B cell (primary cell): ENCODE data around the gene CCDC88C. TPM values are rescaled to one million over a fixed set of nuclear protein-coding genes. Genes with fewer than 3 reads are reported as not detected.

Experiments used
- ATAC-seq: fragments of 200-7000 bp; cut with Tn5 transposase; one replicate; pipeline ENCODE4 v1.10.0; 2021; ENCODE audit warnings: low read depth, mild to moderate bottlenecking, moderate number of reproducible peaks, moderate library complexity
- CTCF ChIA-PET: fragments of 350-600 bp; sonication (Branson Sonifier 250); formaldehyde crosslinking; loops from one replicate; lab custom pipeline; 2021; ENCODE audit warnings: antibody characterized with exemption, inconsistent platforms; lab: Charles Lee
- POLR2A ChIA-PET: fragments of 350-600 bp; sonication (Branson Sonifier 250); formaldehyde crosslinking; loops from one replicate; lab custom pipeline; 2021; ENCODE audit warnings: antibody characterized with exemption; lab: Charles Lee
- DNase-seq: peaks from one replicate; pipeline ENCODE4 v3.0.0; 2013
- H2AFZ ChIP-seq: 2 replicates; pipeline ENCODE4 v1.6.1; 2012; ENCODE audit warnings: mild to moderate bottlenecking, low read depth, low read length; ENCODE audit not compliant: insufficient read depth, poor library complexity, severe bottlenecking
- H3K27ac ChIP-seq, 2 donors: 1 replicate in 1 of 2; 2 replicates in 1 of 2; pipeline ENCODE4 v1.5.1; 2012 to 2013; ENCODE audit warnings: low read length in 2 of 2, mild to moderate bottlenecking in 2 of 2, moderate library complexity in 1 of 2
- H3K27me3 ChIP-seq, 4 experiments: fragments of 200-600 bp in 1 of 4; sonication (generic) in 1 of 4; replicated peaks in 1 of 4; 1 replicate in 2 of 4; 2 replicates in 2 of 4; pipeline versions ENCODE4 v1.6.1 to v1.7.0; 2013 to 2016; ENCODE audit warnings: low read length in 3 of 4, mild to moderate bottlenecking in 2 of 4, mixed read lengths in 1 of 4, moderate library complexity in 1 of 4; ENCODE audit not compliant: insufficient read depth in 4 of 4, control insufficient read depth in 3 of 4; ENCODE audit errors: control extremely low read depth in 1 of 4
- H3K36me3 ChIP-seq, 2 experiments: replicated peaks in 1 of 2; 1 replicate in 1 of 2; 2 replicates in 1 of 2; pipeline versions ENCODE4 v1.6.1 to v1.7.1; 2013; ENCODE audit warnings: low read length in 1 of 2; ENCODE audit not compliant: insufficient read depth in 2 of 2, control insufficient read depth in 1 of 2; ENCODE audit errors: control extremely low read depth in 1 of 2, extremely low read depth in 1 of 2
- H3K4me1 ChIP-seq, 2 donors: fragments of 200-600 bp in 1 of 2; sonication (generic) in 1 of 2; 1 replicate in 1 of 2; 2 replicates in 1 of 2; pipeline versions ENCODE4 v1.5.1 to v1.6.1; 2013 to 2017; ENCODE audit warnings: low read length in 2 of 2; ENCODE audit not compliant: control insufficient read depth in 2 of 2, insufficient read depth in 2 of 2
- H3K4me2 ChIP-seq: replicated peaks from 2 replicates; pipeline ENCODE3; 2012; ENCODE audit warnings: mild to moderate bottlenecking, low read depth, low read length; ENCODE audit not compliant: poor library complexity, severe bottlenecking
- H3K4me3 ChIP-seq, 5 experiments: fragments of 200-600 bp in 1 of 5; sonication (generic) in 1 of 5; 1 replicate in 3 of 5; 2 replicates in 2 of 5; pipeline versions ENCODE4 v1.5.1 to v1.7.0; 2011 to 2016; ENCODE audit warnings: low read length in 4 of 5, mild to moderate bottlenecking in 4 of 5, low read depth in 2 of 5, control low read depth in 1 of 5, moderate library complexity in 1 of 5; ENCODE audit not compliant: insufficient read depth in 1 of 5; ENCODE audit errors: control extremely low read depth in 1 of 5, extremely low read depth in 1 of 5
- H3K79me2 ChIP-seq: fragments of 200-600 bp; sonication (generic); one replicate; pipeline ENCODE4 v1.6.0; 2016; ENCODE audit warnings: low read length; ENCODE audit not compliant: control insufficient read depth, insufficient read depth
- H3K9ac ChIP-seq: fragments of 200-600 bp; sonication (generic); 2 replicates; pipeline ENCODE4 v1.6.1; 2017; ENCODE audit warnings: mild to moderate bottlenecking, low read length, moderate library complexity
- H3K9me3 ChIP-seq, 3 donors: one replicate each; pipeline versions ENCODE4 v1.6.1 to v1.7.1; 2013; ENCODE audit warnings: low read length in 2 of 3; ENCODE audit not compliant: control insufficient read depth in 2 of 3, insufficient read depth in 1 of 3; ENCODE audit errors: control extremely low read depth in 1 of 3
- H4K20me1 ChIP-seq: 2 replicates; pipeline ENCODE4 v1.6.0; 2012; ENCODE audit warnings: mild to moderate bottlenecking, low read length; ENCODE audit not compliant: insufficient read depth, control insufficient read depth, poor library complexity, severe bottlenecking
- H3K27ac Mint-ChIP-seq: one replicate; pipeline ENCODE4 v1.8.0; 2021; ENCODE audit warnings: mixed read lengths
- H3K27me3 Mint-ChIP-seq: one replicate; pipeline ENCODE4 v1.8.0; 2021; ENCODE audit warnings: mixed read lengths
- H3K4me1 Mint-ChIP-seq: one replicate; pipeline ENCODE4 v1.8.0; 2021; ENCODE audit warnings: mixed read lengths
- H3K4me3 Mint-ChIP-seq: one replicate; pipeline ENCODE4 v1.8.0; 2021; ENCODE audit warnings: mixed read lengths
- H3K9me3 Mint-ChIP-seq: one replicate; pipeline ENCODE4 v1.8.0; 2022; ENCODE audit warnings: mixed read lengths; ENCODE audit not compliant: insufficient read depth
- CTCF ChIP-seq: fragments of 200-600 bp; IDR thresholded peaks from one replicate; pipeline ENCODE4 v1.8.0; 2022; ENCODE audit warnings: antibody characterized with exemption, mild to moderate bottlenecking
- EZH2 ChIP-seq: IDR thresholded peaks from 2 replicates; pipeline ENCODE4 v1.6.1; 2012; ENCODE audit warnings: borderline replicate concordance, low read depth, mild to moderate bottlenecking, moderate library complexity, low read length; ENCODE audit not compliant: insufficient read depth, poor library complexity, severe bottlenecking
- WGBS: methylation state at CpG from one replicate; pipeline ENCODE4 v1.1.5; 2013; ENCODE audit warnings: missing lambda C conversion rate; ENCODE audit not compliant: insufficient coverage; 5-methylcytosine and 5-hydroxymethylcytosine counted together
- intact Hi-C: fragments of 100-400 bp; cut with micrococcal nuclease; formaldehyde crosslinking; loops from one replicate; pipeline ENCODE4 v1.10.0; 2022
- polyA plus RNA-seq: library from polyadenylated mRNA; depleted of rRNA; stranded (reverse); fragments of >200 nt; gene quantifications from 2 replicates; pipeline ENCODE4 v1.2.3, GENCODE V29; 2012
- total RNA-seq, 2 donors: library from RNA; stranded (reverse); fragments of 120-200 nt in 1 of 2; gene quantifications; 1 replicate in 1 of 2; 2 replicates in 1 of 2; pipeline versions ENCODE4 v1.2.3 to v1.2.4, GENCODE V29; 2013 to 2022

Gene CCDC88C
- total and polyA plus RNA-seq, 2 donors (not counting 1 experiment from before 2014, with no cell fraction given): 98.7 to 181 TPM

DNA sequence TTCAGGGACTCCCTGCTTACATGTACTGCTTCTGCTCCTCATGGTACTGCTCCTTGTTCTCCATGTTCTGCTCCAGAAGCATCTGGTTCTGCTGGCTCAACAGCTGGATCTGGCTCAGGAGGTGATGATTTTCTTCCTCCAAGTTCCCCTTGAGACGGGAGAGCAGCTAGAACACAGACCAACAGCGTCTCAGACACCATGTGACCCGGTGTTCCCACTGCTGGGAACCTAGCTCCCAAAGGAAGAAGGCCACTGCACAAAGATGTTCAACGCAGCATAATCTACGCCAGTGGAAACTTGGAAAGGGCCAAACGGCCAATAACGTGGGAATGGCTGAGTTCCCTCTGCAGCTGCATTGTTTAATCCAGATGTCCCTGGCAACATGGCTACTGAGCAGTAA is 123.5 kb downstream of the CCDC88C start:
- ATAC-seq (no peak), DNase-seq (no peak)
- 98% methylated on average over 7 of the region's 7 CpGs for WGBS
- H3K4me1 ChIP-seq: no peaks in the 10 kb centered on the region
- H3K27me3 Mint-ChIP-seq: no peaks in the 10 kb centered on the region
- no peak overlapping the region for H3K4me3 ChIP-seq
- H3K4me3 Mint-ChIP-seq: no peak overlapping the region
- H3K27me3 ChIP-seq: no peaks in the 10 kb centered on the region
- no peaks in the 10 kb centered on the region for H3K4me1 Mint-ChIP-seq
- H3K9me3 Mint-ChIP-seq: no peaks in the 10 kb centered on the region
- ChIA-PET CTCF (interaction anchor here (0.7 to 1.8 kb wide), 3 partner anchors 8 to 120 kb away, joined by 3 to 8 read pairs (median 4); no protein-coding TSS in a partner anchor), POLR2A (no interaction called here)
- peaks cover 36% of the 10 kb centered on the region for H3K79me2 ChIP-seq
- peaks cover 43% of the 10 kb centered on the region for H4K20me1 ChIP-seq
- peak overlapping the region; percentile 65 for H3K27ac Mint-ChIP-seq
- H3K9ac ChIP-seq: no peak overlapping the region
- peaks cover 4 to 95% of the 10 kb centered on the region in 2 experiments for H3K36me3 ChIP-seq
- H2AFZ ChIP-seq: no peak overlapping the region
- no peaks in the 10 kb centered on the region for H3K9me3 ChIP-seq
- H3K27ac ChIP-seq: peak overlapping the region in 1 of 2 donors; percentile 50
- no peak overlapping the region for H3K4me2 ChIP-seq
- intact Hi-C loops: no loop called here
- TF ChIP-seq CTCF: no peak
- no peak for TF ChIP-seq EZH2

DNA sequence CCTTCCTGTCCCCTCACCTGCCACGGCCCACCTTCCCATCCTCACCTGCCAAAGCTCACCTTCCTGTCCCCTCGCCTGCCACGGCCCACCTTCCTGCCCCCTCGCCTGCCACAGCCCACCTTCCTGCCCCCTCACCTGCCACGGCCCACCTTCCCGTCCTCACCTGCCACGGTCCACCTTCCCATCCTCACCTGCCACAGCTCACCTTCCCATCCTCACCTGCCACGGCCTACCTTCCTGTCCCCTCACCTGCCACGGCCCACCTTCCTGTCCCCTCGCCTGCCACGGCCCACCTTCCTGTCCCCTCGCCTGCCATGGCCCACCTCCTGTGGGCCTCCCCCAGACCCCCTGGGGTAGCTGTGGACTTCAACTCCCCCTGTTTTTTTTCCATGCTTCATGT is 124.3 kb downstream of the CCDC88C start:
- no peak for ATAC-seq

More for the DNA sequence above, 124.3 kb downstream of the CCDC88C start:
- H3K27ac Mint-ChIP-seq: peak overlapping the region; percentile 56
- TF ChIP-seq CTCF (no peak), EZH2 (no peak)
- Histone ChIP-seq H3K27ac (peak overlapping the region in 1 of 2 donors; percentile 50), H3K4me1 (no peaks in the 10 kb centered on the region), H2AFZ (no peak overlapping the region), H4K20me1 (peaks cover 43% of the 10 kb centered on the region), H3K4me3 (no peak overlapping the region), H3K36me3 (peaks cover 4 to 93% of the 10 kb centered on the region in 2 experiments), H3K9ac (no peak overlapping the region), H3K27me3 (no peaks in the 10 kb centered on the region), H3K4me2 (no peak overlapping the region), H3K79me2 (peaks cover 31% of the 10 kb centered on the region), H3K9me3 (no peaks in the 10 kb centered on the region)
- no peak for DNase-seq
- H3K4me3 Mint-ChIP-seq: no peak overlapping the region
- WGBS: 22% methylated on average over 8 of the region's 12 CpGs
- no peaks in the 10 kb centered on the region for H3K27me3 Mint-ChIP-seq
- no peaks in the 10 kb centered on the region for H3K4me1 Mint-ChIP-seq
- H3K9me3 Mint-ChIP-seq: no peaks in the 10 kb centered on the region
- intact Hi-C loops: no loop called here
- ChIA-PET POLR2A (interaction anchor here (0.6 to 1.1 kb wide), 2 partner anchors 123 to 531 kb away, joined by 3 to 7 read pairs; no protein-coding TSS in a partner anchor), CTCF (interaction anchor here (0.7 to 1.8 kb wide), 4 partner anchors 12 to 119 kb away, joined by 3 to 8 read pairs (median 4); no protein-coding TSS in a partner anchor)
